Motor neuron (in vitro differentiated cells): ENCODE measurements around the gene QRICH2. TPM values are rescaled to one million over a fixed set of nuclear protein-coding genes. Genes with fewer than 3 reads are reported as not detected.
"Not testable (repeated sequence)": the region's sequence is repeated elsewhere in the genome, so short reads cannot be mapped to it uniquely, and the experiment has no call there.

Experiments
- ATAC-seq, 8 experiments: fragments of 200-7000 bp; cut with Tn5 transposase; replicated peaks in 6 of 8; 2 replicates each; pipeline ENCODE4 v1.8.0; 2021; ENCODE audit warnings: mild to moderate bottlenecking in 8 of 8, moderate library complexity in 8 of 8
- H3K27ac ChIP-seq, 2 donors: fragments of 250-450 bp; sonication (Bioruptor Pico); 2 replicates each; pipeline ENCODE4 v1.9.0; 2021; ENCODE audit warnings: antibody characterized with exemption in 2 of 2, mild to moderate bottlenecking in 2 of 2, moderate library complexity in 1 of 2
- H3K4me1 ChIP-seq, 2 donors: fragments of 250-450 bp; sonication (Bioruptor Pico); replicated peaks in 1 of 2; 2 replicates each; pipeline ENCODE4 v1.6.1; 2021; ENCODE audit warnings: antibody characterized with exemption in 2 of 2, mild to moderate bottlenecking in 2 of 2, moderate library complexity in 1 of 2
- H3K4me3 ChIP-seq, 5 donors: fragments of 250-450 bp; sonication (Bioruptor Pico); 2 replicates each; pipeline ENCODE4 v1.9.0; 2021; ENCODE audit warnings: antibody characterized with exemption in 5 of 5, mild to moderate bottlenecking in 5 of 5, moderate library complexity in 4 of 5
- WGBS, 10 experiments: fragments of 450-650 bp; shearing (Covaris generic); methylation state at CpG; one replicate each; pipeline ENCODE4 v1.0.0; 2022; 5-methylcytosine and 5-hydroxymethylcytosine counted together
- in situ Hi-C, 9 experiments: fragments of 400-800 bp; cut with MboI; loops; one replicate each; pipeline ENCODE4 v1.15.0; 2021; ENCODE audit warnings: low sequenced_read_pairs in 9 of 9, low pct_unique_long_range_greater_than_20kb in 2 of 9; ENCODE audit not compliant: unreplicated experiment in 9 of 9
- total RNA-seq, 8 experiments: library from RNA; unstranded; fragments of 300-600 nt; gene quantifications; 2 replicates each; pipeline versions ENCODE4 v1.2.3 to v1.2.4, GENCODE V29; 2022

QRICH2 gene
- total RNA-seq, 8 experiments from 2014 or later, result 2.8 to 9.3 (median 3.6) TPM

DNA sequence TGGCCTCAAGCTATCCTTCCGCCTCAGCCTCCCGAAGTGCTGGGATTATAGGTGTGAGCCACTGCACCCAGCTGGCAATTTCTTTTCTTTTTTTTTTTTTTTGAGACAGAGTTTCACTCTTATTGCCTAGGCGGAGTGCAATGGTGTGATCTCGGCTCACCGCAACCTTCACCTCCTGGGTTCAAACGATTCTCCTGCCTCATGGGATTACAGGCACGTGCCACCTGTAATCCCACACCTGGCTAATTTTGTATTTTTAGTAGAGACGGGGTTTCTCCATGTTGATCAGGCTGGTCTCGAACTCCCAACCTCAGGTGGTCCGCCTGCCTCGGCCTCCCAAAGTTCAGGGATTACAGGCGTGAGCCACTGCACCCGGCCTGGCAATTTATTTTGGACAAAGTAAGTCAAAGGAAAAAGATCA lies 40.5 kb downstream of the QRICH2 start:
- ATAC-seq, in situ Hi-C loops, H3K27ac ChIP-seq: not testable (repeated sequence)
- Histone ChIP-seq H3K4me3 (peak overlapping the region in 1 of 5 donors; percentile 4), H3K4me1 (peaks cover 27 to 39% of the 10 kb centered on the region in 2 donors)
- WGBS, 10 experiments, result 70 to 100% (median 98%) methylated on average over 1 to 9 of the region's 13 CpGs

DNA sequence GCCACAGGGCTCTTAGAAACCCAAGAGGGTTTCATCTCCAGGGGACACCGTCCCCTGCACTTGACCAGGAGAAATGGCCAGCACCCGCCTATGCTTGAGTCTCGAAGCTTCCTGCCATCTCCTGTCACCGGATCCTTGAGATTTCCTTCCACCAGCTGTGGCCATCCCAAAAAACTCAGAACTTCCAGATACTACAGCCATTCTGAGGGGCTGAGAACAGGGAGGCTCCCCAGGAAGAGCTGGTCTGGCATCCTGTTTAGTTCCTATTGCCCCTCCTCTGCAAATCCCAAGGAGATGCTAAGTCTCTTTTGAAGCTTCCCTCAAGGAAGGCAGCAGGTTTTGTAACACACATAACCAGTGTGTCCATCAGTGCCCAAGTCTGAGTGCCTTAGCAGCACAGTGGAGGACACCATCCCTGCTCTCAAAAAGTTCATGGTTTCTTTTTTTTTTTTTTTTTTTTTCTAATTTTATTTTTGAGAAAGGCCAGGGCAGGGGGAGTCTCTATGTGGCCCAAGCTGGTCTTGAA lies 41.0 kb downstream of the QRICH2 start:
- Histone ChIP-seq H3K27ac (no peak overlapping the region), H3K4me1 (peaks cover 22 to 35% of the 10 kb centered on the region in 2 donors), H3K4me3 (peak overlapping the region in 4 of 5 donors; percentile 71 to 97 (median 90))
- in situ Hi-C loops, result no loop called here
- no peak for ATAC-seq
- 80 to 100% (median 100%) methylated on average over 1 to 2 of the region's 4 CpGs; no CpG with 5 or more reads in 6 of the 10 experiments for WGBS, 10 experiments

DNA sequence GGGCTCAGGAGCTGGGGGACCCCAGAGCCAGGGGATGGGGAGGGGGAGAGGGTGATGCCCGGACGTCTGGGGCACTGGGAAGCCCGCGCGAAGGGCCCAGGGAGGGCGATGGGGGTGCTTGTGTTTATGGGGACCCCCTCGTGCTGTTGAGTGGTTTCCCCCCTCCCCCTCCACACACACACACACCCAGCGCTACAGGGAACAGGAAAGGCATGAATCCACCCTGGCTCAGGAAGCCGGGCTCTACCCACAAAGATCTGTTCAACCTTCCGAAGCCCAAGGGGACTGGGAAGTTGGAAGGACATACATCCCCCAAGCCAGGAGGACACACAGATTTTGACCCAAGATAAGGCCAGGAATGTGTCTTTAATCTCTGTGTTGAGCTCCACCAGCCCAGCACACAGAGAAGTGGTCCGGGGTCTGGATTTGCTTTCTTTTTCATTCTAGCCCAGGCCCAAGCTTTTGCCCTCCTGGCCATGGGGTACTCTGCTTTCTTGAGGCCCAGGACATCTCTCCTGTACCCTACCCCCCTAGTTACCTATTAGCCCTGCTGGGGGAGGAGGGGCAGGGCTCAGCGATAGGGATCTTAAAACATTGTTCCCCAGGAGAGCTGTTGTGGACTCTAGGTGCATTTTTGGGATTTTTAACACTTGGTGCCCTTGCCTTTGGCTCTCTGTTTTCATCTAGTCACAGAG lies 41.7 kb downstream of the QRICH2 start:
- peaks cover 17 to 30% of the 10 kb centered on the region in 2 donors for H3K4me1 ChIP-seq
- 0 to 50% (median 45%) methylated on average over 1 to 2 of the region's 12 CpGs; no CpG with 5 or more reads in 6 of the 10 experiments for WGBS, 10 experiments
- H3K27ac ChIP-seq, result peak overlapping the region; percentile 62 to 74
- peak overlapping the region; percentile 65 to 97 (median 84) for H3K4me3 ChIP-seq
- in situ Hi-C loops, result no loop called here
- ATAC-seq, result no peak

DNA sequence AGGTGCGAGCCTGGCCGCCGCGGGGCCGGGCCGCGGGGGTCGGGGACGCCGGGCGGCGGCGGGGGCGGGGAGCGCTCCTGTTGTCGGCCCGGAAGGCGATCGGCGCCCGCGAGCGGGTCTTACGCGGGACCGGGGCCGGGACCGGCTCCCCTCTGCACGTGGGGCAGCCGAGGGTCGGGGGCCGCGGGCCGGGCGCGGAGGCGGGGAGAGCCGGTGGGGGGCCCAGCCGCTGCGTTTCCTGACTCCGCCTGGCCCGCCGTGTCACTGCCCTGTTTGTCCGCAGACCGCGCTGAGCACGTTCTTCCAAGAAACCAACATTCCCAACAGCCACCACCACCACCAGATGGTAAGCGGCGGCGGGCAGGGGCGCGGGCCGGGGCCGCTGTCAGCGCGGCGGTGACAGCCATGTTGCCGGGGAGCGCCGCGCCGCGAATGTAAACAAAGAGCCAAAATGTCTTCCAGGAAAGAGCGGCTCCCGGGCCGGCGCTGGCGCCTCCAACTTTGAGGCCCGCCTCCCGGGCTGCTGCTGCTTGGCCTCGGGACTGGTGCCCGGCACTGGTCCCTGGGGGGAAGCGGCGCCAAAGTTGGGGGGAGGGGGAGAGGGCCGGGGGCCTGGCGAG lies 42.3 kb downstream of the QRICH2 start:
- peak in 4 of 8 experiments; percentile 1 to 9 (median 2) for ATAC-seq
- Histone ChIP-seq H3K4me3 (peak overlapping the region; percentile 65 to 97 (median 84)), H3K4me1 (peaks cover 15 to 25% of the 10 kb centered on the region in 2 donors), H3K27ac (peak overlapping the region; percentile 62 to 74)
- WGBS, 10 experiments, result 0% methylated on average over 3 of the region's 76 CpGs; no CpG with 5 or more reads in 9 of the 10 experiments
- in situ Hi-C loops, result no loop called here

DNA sequence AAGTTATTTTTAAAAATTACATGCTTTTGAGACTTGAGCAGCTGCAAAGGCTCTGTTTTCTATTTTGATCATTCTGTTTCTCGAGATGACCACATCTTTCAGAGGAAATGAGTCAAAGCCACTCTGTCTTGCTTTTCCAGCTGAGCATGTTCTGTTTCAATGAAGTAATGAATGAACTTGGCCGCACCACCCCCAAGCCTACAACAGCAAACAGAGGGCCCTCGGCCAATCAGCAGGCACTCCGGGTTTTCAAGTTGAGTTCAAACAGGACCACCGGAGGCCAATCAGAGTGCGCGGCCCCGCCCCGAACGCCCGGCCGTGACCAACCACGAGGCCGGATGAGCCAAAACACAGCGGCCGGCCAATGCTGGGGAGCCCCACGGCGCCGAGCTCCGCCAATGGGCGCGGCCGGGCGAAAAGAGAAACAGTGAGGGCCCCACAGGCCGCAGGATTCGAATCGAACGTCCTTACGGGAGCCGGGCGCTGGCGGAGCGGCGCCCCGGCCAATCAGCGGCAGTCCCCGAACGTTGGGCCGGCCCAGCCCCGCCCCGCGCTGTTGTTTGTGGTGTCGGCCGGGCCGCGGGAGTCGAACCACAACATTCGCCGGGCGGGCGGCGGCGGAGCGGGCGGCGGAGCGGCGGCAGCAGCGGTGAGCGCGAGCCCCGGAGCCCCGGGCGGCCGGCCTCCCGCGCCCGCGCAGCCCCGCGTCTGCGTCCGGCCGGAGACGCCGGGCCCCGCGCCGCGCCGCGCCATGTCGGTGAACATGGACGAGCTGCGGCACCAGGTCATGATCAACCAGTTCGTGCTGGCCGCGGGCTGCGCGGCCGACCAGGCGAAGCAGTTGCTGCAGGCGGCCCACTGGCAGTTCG lies 43.1 kb downstream of the QRICH2 start, which contains the start of gene UBALD2:
TSS of gene UBALD2 (plus strand) at position 594 of the 869 bp plus-strand sequence. CDS start at position 752, 158 bp downstream.
- WGBS, 10 experiments, result 0 to 1% (median 0%) methylated on average over 1 to 23 of the region's 94 CpGs; no CpG with 5 or more reads in 1 of the 10 experiments
- in situ Hi-C loops, result no loop called here
- H3K4me3 ChIP-seq, result peak within 1 kb of the TSS; percentile 65 to 97 (median 84)
- peak; percentile 83 to 95 (median 94) for ATAC-seq
- H3K27ac ChIP-seq, result peak within 1 kb of the TSS; percentile 62 to 74
- H3K4me1 ChIP-seq, result peaks cover 19 to 30% of the 10 kb centered on the region in 2 donors

DNA sequence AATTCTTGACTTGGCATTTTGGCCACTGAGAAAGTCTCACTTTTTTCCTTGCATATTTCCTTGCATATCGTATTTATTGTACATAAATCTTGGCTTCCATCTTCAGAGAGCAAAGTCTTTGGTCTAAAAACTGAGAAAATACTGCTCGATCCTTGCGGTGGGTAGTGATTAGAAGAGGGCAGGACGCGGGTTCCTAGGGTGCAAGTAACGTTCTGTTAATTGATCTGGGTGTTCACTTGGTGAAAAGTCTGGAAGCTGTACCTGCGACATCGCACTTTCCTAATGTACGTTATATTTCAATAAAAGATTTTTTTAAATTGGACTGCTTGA lies 43.7 kb downstream of the QRICH2 start:
- Histone ChIP-seq H3K27ac (no peak overlapping the region), H3K4me1 (peaks cover 25 to 36% of the 10 kb centered on the region in 2 donors), H3K4me3 (peak overlapping the region in 3 of 5 donors; percentile 1 to 9 (median 2))
- in situ Hi-C loops, result no loop called here
- no peak for ATAC-seq
- WGBS, 10 experiments, result 1 to 83% (median 47%) methylated on average over 3 to 9 of the region's 9 CpGs

DNA sequence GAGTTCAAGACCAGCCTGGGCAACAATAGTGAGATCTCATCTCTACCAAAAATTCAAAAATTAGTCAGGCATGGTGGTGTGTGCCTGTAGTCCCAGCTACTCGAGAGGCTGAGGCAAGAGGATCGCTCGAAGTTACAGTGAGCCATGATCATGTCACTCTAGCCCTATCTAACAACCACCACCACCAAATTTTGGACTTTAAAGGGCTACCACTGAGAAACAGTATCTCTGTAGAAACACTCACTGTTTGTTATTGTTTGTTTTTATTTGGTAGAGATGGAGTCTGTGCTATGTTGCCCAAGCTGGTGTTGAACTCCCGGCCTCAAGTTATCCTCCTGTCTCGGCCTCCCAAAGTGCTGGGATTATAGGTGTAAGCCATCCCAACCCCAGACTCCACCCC lies 44.2 kb downstream of the QRICH2 start:
- H3K4me3 ChIP-seq, result no peak overlapping the region
- WGBS, 10 experiments, result 33 to 100% (median 100%) methylated on average over 1 to 5 of the region's 5 CpGs; no CpG with 5 or more reads in 1 of the 10 experiments
- in situ Hi-C loops, result no loop called here

DNA sequence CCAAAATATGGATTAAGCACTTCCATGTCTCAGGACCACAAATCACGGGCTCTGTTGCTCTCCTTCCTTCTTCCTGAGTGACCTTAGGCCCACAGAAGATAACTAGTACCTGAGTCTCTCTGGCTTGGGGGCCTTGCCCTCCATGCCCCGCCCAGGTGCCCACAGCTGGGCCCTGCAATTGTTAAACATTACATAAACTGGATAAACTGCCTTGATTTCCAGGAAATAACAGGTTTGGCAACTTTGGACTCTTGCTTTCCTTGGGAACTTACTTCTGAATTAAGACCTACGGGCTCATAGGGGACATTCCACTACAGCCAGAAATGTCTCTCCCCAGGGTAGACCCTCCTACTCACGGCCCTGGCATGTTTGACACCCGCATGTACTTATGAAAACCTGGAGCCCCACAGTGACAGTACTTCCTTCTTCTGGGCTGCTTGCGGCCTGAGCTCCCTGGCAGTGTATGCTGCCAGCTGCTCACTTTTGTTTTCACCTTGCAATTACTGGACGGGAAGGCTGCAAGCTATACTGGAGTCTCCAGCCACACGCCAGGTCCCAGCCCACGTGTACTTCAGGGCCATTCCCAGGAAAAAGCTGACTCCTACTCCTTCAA lies 45.2 kb downstream of the QRICH2 start:
- Histone ChIP-seq H3K4me1 (peaks cover 28 to 39% of the 10 kb centered on the region in 2 donors), H3K27ac (no peak overlapping the region), H3K4me3 (no peak overlapping the region)
- no peak for ATAC-seq
- in situ Hi-C loops, result no loop called here
- WGBS, 10 experiments, result 40 to 80% (median 70%) methylated on average over 1 to 8 of the region's 9 CpGs; no CpG with 5 or more reads in 2 of the 10 experiments

More for the DNA sequence above, 44.2 kb downstream of the QRICH2 start:
- no peak for ATAC-seq
- Histone ChIP-seq H3K27ac (no peak overlapping the region), H3K4me1 (peaks cover 30 to 40% of the 10 kb centered on the region in 2 donors)

DNA sequence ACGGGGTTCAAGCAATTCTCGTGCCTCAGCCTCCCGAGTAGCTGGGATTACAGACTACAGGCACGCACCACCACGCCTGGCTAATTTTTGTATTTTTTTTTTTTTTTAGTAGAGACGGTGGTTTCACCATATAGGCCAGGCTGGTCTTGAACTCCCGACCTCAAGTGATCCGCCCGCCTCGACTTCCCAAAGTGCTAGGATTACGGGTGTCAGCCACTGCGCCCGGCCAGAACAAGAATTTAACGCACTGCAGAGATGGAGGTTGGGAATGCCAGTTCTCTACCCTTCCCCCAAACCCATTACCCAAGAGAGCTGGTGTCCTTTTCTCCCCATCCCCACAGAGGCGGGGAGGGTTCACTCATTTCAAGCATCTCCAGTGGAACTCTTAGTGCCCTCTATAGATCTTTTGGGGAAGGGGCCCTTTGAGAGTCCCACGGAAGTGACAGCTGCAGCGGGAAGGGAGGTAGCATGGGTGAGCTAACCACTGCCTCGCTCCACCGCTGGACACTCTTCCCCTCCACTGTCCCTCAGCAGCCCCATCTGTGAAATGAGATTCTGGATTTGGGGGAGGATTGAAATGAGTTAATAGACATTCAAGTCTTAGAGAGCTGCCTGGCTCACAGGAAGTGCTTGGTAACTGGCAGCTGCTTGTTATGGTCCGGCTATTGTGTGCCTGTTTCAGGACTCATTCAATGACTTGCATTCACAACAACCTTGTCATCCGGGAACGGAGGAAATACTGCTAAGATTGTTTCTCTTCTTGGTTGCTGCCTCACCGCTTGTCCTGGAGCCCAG lies 46.5 kb downstream of the QRICH2 start:
- in situ Hi-C loops, result no loop called here
- WGBS, 10 experiments, result 70 to 100% (median 80%) methylated on average over 1 to 17 of the region's 23 CpGs; no CpG with 5 or more reads in 1 of the 10 experiments
- ATAC-seq, result no peak
- H3K27ac ChIP-seq, result no peak overlapping the region
- no peak overlapping the region for H3K4me3 ChIP-seq
- H3K4me1 ChIP-seq, result peaks cover 23 to 27% of the 10 kb centered on the region in 2 donors

DNA sequence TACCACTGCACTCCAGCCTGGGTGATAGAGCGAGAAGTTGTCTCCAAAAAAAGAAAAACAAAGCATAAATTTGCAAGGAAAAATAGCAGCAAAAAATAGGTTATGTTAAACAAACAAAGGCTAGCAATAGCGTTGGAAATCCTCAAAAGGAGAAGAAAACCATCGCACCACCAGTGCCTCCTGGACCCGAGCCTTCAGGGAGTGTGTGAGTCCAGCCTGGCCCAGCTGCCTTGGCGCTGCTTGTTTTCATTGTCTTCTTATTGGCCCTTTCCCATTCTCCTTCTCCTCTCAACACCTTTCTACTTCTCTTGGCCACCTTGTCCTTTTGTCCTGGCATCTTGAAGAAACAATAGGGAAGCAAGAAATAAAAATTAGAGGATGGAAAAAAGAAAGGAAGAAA lies 47.4 kb downstream of the QRICH2 start:
- in situ Hi-C loops, result no loop called here
- 73 to 100% (median 83%) methylated on average over 1 to 5 of the region's 5 CpGs; no CpG with 5 or more reads in 1 of the 10 experiments for WGBS, 10 experiments

DNA sequence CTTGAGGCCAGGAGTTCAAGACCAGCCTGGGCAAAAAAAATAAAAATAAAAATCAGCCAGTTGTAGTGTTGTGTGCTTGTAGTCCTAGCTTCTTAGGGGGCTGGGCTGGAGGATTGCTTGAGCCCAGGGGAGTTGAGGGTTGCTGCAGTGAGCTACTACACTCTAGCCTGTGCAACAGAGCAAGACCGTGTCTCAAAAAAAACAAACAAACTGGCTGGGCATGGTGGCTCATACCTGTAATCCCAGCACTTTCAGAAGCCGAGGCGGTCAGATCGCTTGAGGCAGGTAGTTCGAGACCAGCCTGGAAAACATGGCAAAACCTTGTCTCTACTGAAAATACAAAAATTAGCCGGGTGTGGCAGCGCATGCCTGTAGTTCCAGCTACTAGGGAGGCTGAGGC lies 47.9 kb downstream of the QRICH2 start:
- WGBS, 10 experiments, result 83 to 100% (median 94%) methylated on average over 2 to 7 of the region's 7 CpGs; no CpG with 5 or more reads in 4 of the 10 experiments
- no peak overlapping the region for H3K4me3 ChIP-seq
- in situ Hi-C loops, result no loop called here
- peak overlapping the region in 1 of 2 donors; percentile 15 for H3K27ac ChIP-seq
- H3K4me1 ChIP-seq, result peaks cover 22 to 26% of the 10 kb centered on the region in 2 donors
- ATAC-seq, result no peak

More for the DNA sequence above, 47.4 kb downstream of the QRICH2 start:
- no peak overlapping the region for H3K27ac ChIP-seq
- no peak for ATAC-seq
- no peak overlapping the region for H3K4me3 ChIP-seq
- peaks cover 22 to 26% of the 10 kb centered on the region in 2 donors for H3K4me1 ChIP-seq
